ENCODE results near the gene RBM6.

DNA sequence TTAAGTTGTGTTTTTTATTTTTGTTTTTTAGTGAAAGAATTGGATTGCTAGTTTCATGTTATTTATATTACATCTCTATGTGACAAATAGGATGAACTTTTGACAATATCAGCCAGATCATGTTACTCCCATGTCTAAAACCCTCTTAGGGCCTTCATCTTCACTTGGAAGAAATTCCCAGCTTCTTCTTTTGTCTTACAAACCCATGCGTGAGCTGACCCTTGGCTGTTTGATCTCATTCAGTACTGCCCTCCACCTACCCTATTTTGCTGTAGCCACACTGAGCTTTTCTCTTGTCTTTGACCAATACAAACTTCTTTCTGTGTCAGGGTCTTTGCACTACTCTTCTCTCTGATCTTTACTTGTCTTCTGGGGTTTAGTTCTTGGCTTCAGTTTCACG is 37.0 kb downstream of the RBM6 start:
- no peak for TF ChIP-seq POLR2AphosphoS5 (IDR thresholded peaks at IDR 0.05)
- TF ChIP-seq, protein P1, sequence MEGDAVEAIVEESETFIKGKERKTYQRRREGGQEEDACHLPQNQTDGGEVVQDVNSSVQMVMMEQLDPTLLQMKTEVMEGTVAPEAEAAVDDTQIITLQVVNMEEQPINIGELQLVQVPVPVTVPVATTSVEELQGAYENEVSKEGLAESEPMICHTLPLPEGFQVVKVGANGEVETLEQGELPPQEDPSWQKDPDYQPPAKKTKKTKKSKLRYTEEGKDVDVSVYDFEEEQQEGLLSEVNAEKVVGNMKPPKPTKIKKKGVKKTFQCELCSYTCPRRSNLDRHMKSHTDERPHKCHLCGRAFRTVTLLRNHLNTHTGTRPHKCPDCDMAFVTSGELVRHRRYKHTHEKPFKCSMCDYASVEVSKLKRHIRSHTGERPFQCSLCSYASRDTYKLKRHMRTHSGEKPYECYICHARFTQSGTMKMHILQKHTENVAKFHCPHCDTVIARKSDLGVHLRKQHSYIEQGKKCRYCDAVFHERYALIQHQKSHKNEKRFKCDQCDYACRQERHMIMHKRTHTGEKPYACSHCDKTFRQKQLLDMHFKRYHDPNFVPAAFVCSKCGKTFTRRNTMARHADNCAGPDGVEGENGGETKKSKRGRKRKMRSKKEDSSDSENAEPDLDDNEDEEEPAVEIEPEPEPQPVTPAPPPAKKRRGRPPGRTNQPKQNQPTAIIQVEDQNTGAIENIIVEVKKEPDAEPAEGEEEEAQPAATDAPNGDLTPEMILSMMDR (IDR thresholded peaks at IDR 0.05) = no peak
- no peak for TF ChIP-seq POLR2A (IDR thresholded peaks at IDR 0.05)
